NCI-H1092 (cell line): ENCODE results near the gene KCNAB1.
"Not testable (repeated sequence)": the region's sequence is repeated elsewhere in the genome, so short reads cannot be mapped to it uniquely, and the experiment has no call there.

Experiments
- DNase-seq: peaks from one replicate; lab custom pipeline; 2025; lab: John Stamatoyannopoulos, UW

Gene KCNAB1

GRCh38 chr3:156222381-156222780 lies 102.0 kb downstream of the KCNAB1 start:
- DNase-seq, result not testable (repeated sequence)

- DNase-seq, result not testable (repeated sequence)
Observed at GRCh38 chr3:156224046-156224445, 103.7 kb downstream of the KCNAB1 start.

- no peak for DNase-seq
Observed at GRCh38 chr3:156226676-156227420, 106.5 kb downstream of the KCNAB1 start.

- DNase-seq, result no peak
Observed at GRCh38 chr3:156227704-156228103, 107.3 kb downstream of the KCNAB1 start.

- DNase-seq, result no peak
Observed at GRCh38 chr3:156230278-156230900, 110.0 kb downstream of the KCNAB1 start.

GRCh38 chr3:156231221-156231620 lies 110.8 kb downstream of the KCNAB1 start:
- DNase-seq, result not testable (repeated sequence)

GRCh38 chr3:156233876-156234275 lies 113.5 kb downstream of the KCNAB1 start:
- DNase-seq, result no peak

GRCh38 chr3:156236556-156237260 lies 116.3 kb downstream of the KCNAB1 start:
- no peak for DNase-seq

GRCh38 chr3:156240642-156241041 lies 120.3 kb downstream of the KCNAB1 start:
- no peak for DNase-seq

GRCh38 chr3:156246961-156247725 lies 126.8 kb downstream of the KCNAB1 start:
- DNase-seq, result no peak

GRCh38 chr3:156250550-156250949 lies 130.2 kb downstream of the KCNAB1 start:
- no peak for DNase-seq

- DNase-seq, result no peak
Observed at GRCh38 chr3:156251424-156251823, 131.0 kb downstream of the KCNAB1 start.

GRCh38 chr3:156252656-156253055 lies 132.3 kb downstream of the KCNAB1 start:
- DNase-seq, result no peak

GRCh38 chr3:156253150-156253549 lies 132.8 kb downstream of the KCNAB1 start:
- DNase-seq, result no peak

- DNase-seq, result no peak
Observed at GRCh38 chr3:156256256-156256655, 135.9 kb downstream of the KCNAB1 start.

GRCh38 chr3:156256945-156257344 lies 136.6 kb downstream of the KCNAB1 start:
- no peak for DNase-seq

GRCh38 chr3:156258301-156258700 lies 137.9 kb downstream of the KCNAB1 start:
- no peak for DNase-seq

GRCh38 chr3:156259896-156260295 lies 139.5 kb downstream of the KCNAB1 start:
- DNase-seq, result no peak

GRCh38 chr3:156260331-156260730 lies 140.0 kb downstream of the KCNAB1 start:
- DNase-seq, result no peak

- DNase-seq, result no peak
Observed at GRCh38 chr3:156264771-156265170, 144.4 kb downstream of the KCNAB1 start.

- DNase-seq, result no peak
Observed at GRCh38 chr3:156271508-156271907, 151.1 kb downstream of the KCNAB1 start.

- no peak for DNase-seq
Observed at GRCh38 chr3:156271995-156272719, 151.8 kb downstream of the KCNAB1 start.
